ENCODE data around the gene NIPBL.
"Not testable (repeated sequence)": the region's sequence is repeated elsewhere in the genome, so short reads cannot be mapped to it uniquely, and the experiment has no call there.

NIPBL gene

GRCh38 chr5:36901077-36901476 lies 24.5 kb downstream of the NIPBL start:
- not testable (repeated sequence) for DNase-seq (ENCODE audit: low read depth)

GRCh38 chr5:36901856-36902255 lies 25.3 kb downstream of the NIPBL start:
- no peak for DNase-seq (ENCODE audit: low read depth)

GRCh38 chr5:36902353-36902752 lies 25.8 kb downstream of the NIPBL start:
- no peak for DNase-seq (ENCODE audit: low read depth)

- DNase-seq (ENCODE audit: low read depth), result no peak
Observed at GRCh38 chr5:36904677-36905076, 28.1 kb downstream of the NIPBL start.

GRCh38 chr5:36908544-36909260 lies 32.1 kb downstream of the NIPBL start:
- no peak for DNase-seq (ENCODE audit: low read depth)

GRCh38 chr5:36915653-36916052 lies 39.1 kb downstream of the NIPBL start:
- DNase-seq (ENCODE audit: low read depth), result no peak

GRCh38 chr5:36916614-36917013 lies 40.0 kb downstream of the NIPBL start:
- not testable (repeated sequence) for DNase-seq (ENCODE audit: low read depth)

GRCh38 chr5:36917358-36917757 lies 40.8 kb downstream of the NIPBL start:
- DNase-seq (ENCODE audit: low read depth), result not testable (repeated sequence)

- DNase-seq (ENCODE audit: low read depth), result no peak
Observed at GRCh38 chr5:36919238-36919637, 42.7 kb downstream of the NIPBL start.

GRCh38 chr5:36919650-36920049 lies 43.1 kb downstream of the NIPBL start:
- DNase-seq (ENCODE audit: low read depth), result no peak

- DNase-seq (ENCODE audit: low read depth), result no peak
Observed at GRCh38 chr5:36928947-36929346, 52.4 kb downstream of the NIPBL start.

- DNase-seq (ENCODE audit: low read depth), result no peak
Observed at GRCh38 chr5:36929438-36929837, 52.9 kb downstream of the NIPBL start.

GRCh38 chr5:36932056-36932455 lies 55.5 kb downstream of the NIPBL start:
- no peak for DNase-seq (ENCODE audit: low read depth)

GRCh38 chr5:36932699-36933098 lies 56.1 kb downstream of the NIPBL start:
- no peak for DNase-seq (ENCODE audit: low read depth)

GRCh38 chr5:36934740-36935356 lies 58.3 kb downstream of the NIPBL start:
- no peak for DNase-seq (ENCODE audit: low read depth)

GRCh38 chr5:36935805-36936204 lies 59.2 kb downstream of the NIPBL start:
- no peak for DNase-seq (ENCODE audit: low read depth)

- DNase-seq (ENCODE audit: low read depth), result no peak
Observed at GRCh38 chr5:36936309-36936708, 59.7 kb downstream of the NIPBL start.

GRCh38 chr5:36938129-36938528 lies 61.6 kb downstream of the NIPBL start:
- DNase-seq (ENCODE audit: low read depth), result no peak

GRCh38 chr5:36939969-36940858 lies 63.6 kb downstream of the NIPBL start:
- DNase-seq (ENCODE audit: low read depth), result no peak

- DNase-seq (ENCODE audit: low read depth), result no peak
Observed at GRCh38 chr5:36943584-36943983, 67.0 kb downstream of the NIPBL start.

GRCh38 chr5:36944024-36944423 lies 67.5 kb downstream of the NIPBL start:
- DNase-seq (ENCODE audit: low read depth), result no peak

GRCh38 chr5:36944607-36945225 lies 68.1 kb downstream of the NIPBL start:
- DNase-seq (ENCODE audit: low read depth), result no peak
